WTC11 (cell line): ENCODE data around the gene CEACAM4. TPM values are rescaled to one million over a fixed set of nuclear protein-coding genes. Genes with fewer than 3 reads are reported as not detected.

ENCODE experiments used
- ATAC-seq: fragments of 200-7000 bp; cut with Tn5 transposase; 2 replicates; pipeline ENCODE4 v1.10.0; 2021; ENCODE audit warnings: mild to moderate bottlenecking, moderate library complexity
- CTCF ChIA-PET: fragments of 300-600 bp; sonication (Branson Sonifier 250); formaldehyde crosslinking; loops from one replicate; lab custom pipeline; 2021; ENCODE audit warnings: antibody characterized with exemption; lab: Charles Lee
- POLR2A ChIA-PET: fragments of 350-600 bp; sonication (Branson Sonifier 250); formaldehyde crosslinking; loops from one replicate; lab custom pipeline; 2021; ENCODE audit warnings: antibody characterized with exemption; lab: Charles Lee
- DNase-seq: peaks from one replicate; pipeline ENCODE4 v3.0.0; 2021; ENCODE audit warnings: low spot score
- H3K27ac Mint-ChIP-seq: 2 replicates; pipeline ENCODE4 v1.8.0; 2021; ENCODE audit warnings: mixed read lengths
- H3K27me3 Mint-ChIP-seq: 2 replicates; pipeline ENCODE4 v1.8.0; 2021; ENCODE audit warnings: low read depth, mild to moderate bottlenecking, moderate library complexity, mixed read lengths
- H3K36me3 Mint-ChIP-seq: 2 replicates; pipeline ENCODE4 v1.8.0; 2021; ENCODE audit warnings: mixed read lengths
- H3K4me1 Mint-ChIP-seq: 2 replicates; pipeline ENCODE4 v1.8.0; 2022; ENCODE audit warnings: mixed read lengths
- H3K4me3 Mint-ChIP-seq: 2 replicates; pipeline ENCODE4 v1.8.0; 2021; ENCODE audit warnings: mild to moderate bottlenecking, moderate library complexity, mixed read lengths
- H3K9me3 Mint-ChIP-seq: 2 replicates; pipeline ENCODE4 v1.8.0; 2021; ENCODE audit warnings: mixed read lengths
- ELF4 ChIP-seq: sonication (generic); formaldehyde crosslinking; IDR thresholded peaks from 2 replicates; pipeline ENCODE4 v1.8.1; 2022; ENCODE audit warnings: low read depth, mild to moderate bottlenecking, moderate library complexity, missing genetic modification reagents
- EMX1 ChIP-seq: fragments of 250-450 bp; sonication (Bioruptor Pico); IDR thresholded peaks from 2 replicates; pipeline ENCODE4 v1.8.0; 2021; ENCODE audit warnings: mild to moderate bottlenecking
- ETV6 ChIP-seq: sonication (generic); formaldehyde crosslinking; IDR thresholded peaks from 2 replicates; pipeline ENCODE4 v1.8.1; 2022; ENCODE audit warnings: mild to moderate bottlenecking, missing genetic modification reagents
- GABPB1 ChIP-seq: sonication (generic); formaldehyde crosslinking; IDR thresholded peaks from 2 replicates; pipeline ENCODE4 v1.8.1; 2023; ENCODE audit warnings: mild to moderate bottlenecking, missing genetic modification reagents
- GTF2I ChIP-seq: fragments of 250-450 bp; sonication (Bioruptor Pico); conservative IDR thresholded peaks from 2 replicates; pipeline ENCODE4 v1.4.0; 2021; ENCODE audit warnings: mild to moderate bottlenecking
- HMGXB4 ChIP-seq: sonication (generic); formaldehyde crosslinking; IDR thresholded peaks from 2 replicates; pipeline ENCODE4 v1.8.1; 2023; ENCODE audit warnings: mild to moderate bottlenecking, moderate library complexity, missing genetic modification reagents
- IRF2 ChIP-seq: sonication (generic); formaldehyde crosslinking; IDR thresholded peaks from 2 replicates; pipeline ENCODE4 v1.8.0; 2022; ENCODE audit warnings: low read depth, missing genetic modification reagents, borderline replicate concordance
- JAZF1 ChIP-seq: fragments of 250-450 bp; sonication (Bioruptor Pico); IDR thresholded peaks from 2 replicates; pipeline ENCODE4 v1.9.0; 2021; ENCODE audit warnings: moderate library complexity, mild to moderate bottlenecking, inconsistent platforms
- PREB ChIP-seq: sonication (generic); formaldehyde crosslinking; IDR thresholded peaks from 2 replicates; pipeline ENCODE4 v1.8.1; 2022; ENCODE audit warnings: mild to moderate bottlenecking, missing genetic modification reagents, moderate library complexity, borderline replicate concordance
- PRRX2 ChIP-seq: fragments of 250-450 bp; sonication (Bioruptor Pico); IDR thresholded peaks from 2 replicates; pipeline ENCODE4 v1.8.0; 2021; ENCODE audit warnings: mild to moderate bottlenecking
- RORB ChIP-seq: fragments of 250-450 bp; sonication (Bioruptor Pico); IDR thresholded peaks from 2 replicates; pipeline ENCODE4 v1.9.0; 2021; ENCODE audit warnings: mild to moderate bottlenecking
- SMAD4 ChIP-seq: sonication (generic); formaldehyde crosslinking; IDR thresholded peaks from 2 replicates; pipeline ENCODE4 v1.8.0; 2022; ENCODE audit warnings: mild to moderate bottlenecking, missing genetic modification reagents
- TEAD1 ChIP-seq: sonication (generic); formaldehyde crosslinking; IDR thresholded peaks from 2 replicates; pipeline ENCODE4 v1.8.0; 2022; ENCODE audit warnings: mild to moderate bottlenecking, missing genetic modification reagents
- USF1 ChIP-seq: sonication (generic); formaldehyde crosslinking; IDR thresholded peaks from 2 replicates; pipeline ENCODE4 v1.8.0; 2022; ENCODE audit warnings: mild to moderate bottlenecking, missing genetic modification reagents
- ZNF219 ChIP-seq: sonication (generic); formaldehyde crosslinking; IDR thresholded peaks from 2 replicates; pipeline ENCODE4 v1.8.0; 2023; ENCODE audit warnings: missing genetic modification reagents, mild to moderate bottlenecking, borderline replicate concordance
- total RNA-seq: library from RNA; stranded (reverse); gene quantifications from 3 replicates; pipeline ENCODE4 v1.2.3, GENCODE V29; 2021
- TF ChIP-seq, protein P1 (sequence below): sonication (generic); formaldehyde crosslinking; IDR thresholded peaks from 2 replicates; pipeline ENCODE4 v1.8.0; 2023; ENCODE audit warnings: mild to moderate bottlenecking, missing genetic modification reagents
- TF ChIP-seq, protein P2 (sequence below): sonication (generic); formaldehyde crosslinking; IDR thresholded peaks from 2 replicates; pipeline ENCODE4 v1.8.1; 2023; ENCODE audit warnings: mild to moderate bottlenecking, missing genetic modification reagents

CEACAM4 gene
- total RNA-seq, 1 experiment from 2014 or later, result not detected

GRCh38 chr19:41621654-41622053 lies 5.2 kb downstream of the CEACAM4 start (continued):
- TF ChIP-seq HMGXB4, result no peak
- TF ChIP-seq GTF2I, result no peak
- no peak for TF ChIP-seq ZNF219

GRCh38 chr19:41621226-41621625 lies 5.6 kb downstream of the CEACAM4 start:
- Mint-ChIP-seq H3K9me3 (no peaks in the 10 kb centered on the region), H3K27me3 (peaks cover 17% of the 10 kb centered on the region), H3K4me1 (no peaks in the 10 kb centered on the region), H3K4me3 (no peak overlapping the region), H3K27ac (no peak overlapping the region), H3K36me3 (no peaks in the 10 kb centered on the region)
- TF ChIP-seq ETV6 (no peak), ELF4 (no peak), JAZF1 (CRISPR knock-in tag) (no peak), PRRX2 (no peak), PREB (no peak), GABPB1 (CRISPR knock-in tag) (no peak), IRF2 (no peak), SMAD4 (CRISPR knock-in tag) (no peak), RORB (CRISPR knock-in tag) (no peak), USF1 (CRISPR knock-in tag) (no peak), EMX1 (CRISPR knock-in tag) (no peak), TEAD1 (CRISPR knock-in tag) (no peak)
- TF ChIP-seq, protein P1, sequence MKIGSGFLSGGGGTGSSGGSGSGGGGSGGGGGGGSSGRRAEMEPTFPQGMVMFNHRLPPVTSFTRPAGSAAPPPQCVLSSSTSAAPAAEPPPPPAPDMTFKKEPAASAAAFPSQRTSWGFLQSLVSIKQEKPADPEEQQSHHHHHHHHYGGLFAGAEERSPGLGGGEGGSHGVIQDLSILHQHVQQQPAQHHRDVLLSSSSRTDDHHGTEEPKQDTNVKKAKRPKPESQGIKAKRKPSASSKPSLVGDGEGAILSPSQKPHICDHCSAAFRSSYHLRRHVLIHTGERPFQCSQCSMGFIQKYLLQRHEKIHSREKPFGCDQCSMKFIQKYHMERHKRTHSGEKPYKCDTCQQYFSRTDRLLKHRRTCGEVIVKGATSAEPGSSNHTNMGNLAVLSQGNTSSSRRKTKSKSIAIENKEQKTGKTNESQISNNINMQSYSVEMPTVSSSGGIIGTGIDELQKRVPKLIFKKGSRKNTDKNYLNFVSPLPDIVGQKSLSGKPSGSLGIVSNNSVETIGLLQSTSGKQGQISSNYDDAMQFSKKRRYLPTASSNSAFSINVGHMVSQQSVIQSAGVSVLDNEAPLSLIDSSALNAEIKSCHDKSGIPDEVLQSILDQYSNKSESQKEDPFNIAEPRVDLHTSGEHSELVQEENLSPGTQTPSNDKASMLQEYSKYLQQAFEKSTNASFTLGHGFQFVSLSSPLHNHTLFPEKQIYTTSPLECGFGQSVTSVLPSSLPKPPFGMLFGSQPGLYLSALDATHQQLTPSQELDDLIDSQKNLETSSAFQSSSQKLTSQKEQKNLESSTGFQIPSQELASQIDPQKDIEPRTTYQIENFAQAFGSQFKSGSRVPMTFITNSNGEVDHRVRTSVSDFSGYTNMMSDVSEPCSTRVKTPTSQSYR (CRISPR knock-in tag), result no peak
- ChIA-PET CTCF (interaction anchor here (1.0 to 1.5 kb wide), 2 partner anchors 70 to 132 kb away, joined by 3 to 4 read pairs; no protein-coding TSS in a partner anchor), POLR2A (no interaction called here)
- DNase-seq (no peak), ATAC-seq (no peak)

DNA sequence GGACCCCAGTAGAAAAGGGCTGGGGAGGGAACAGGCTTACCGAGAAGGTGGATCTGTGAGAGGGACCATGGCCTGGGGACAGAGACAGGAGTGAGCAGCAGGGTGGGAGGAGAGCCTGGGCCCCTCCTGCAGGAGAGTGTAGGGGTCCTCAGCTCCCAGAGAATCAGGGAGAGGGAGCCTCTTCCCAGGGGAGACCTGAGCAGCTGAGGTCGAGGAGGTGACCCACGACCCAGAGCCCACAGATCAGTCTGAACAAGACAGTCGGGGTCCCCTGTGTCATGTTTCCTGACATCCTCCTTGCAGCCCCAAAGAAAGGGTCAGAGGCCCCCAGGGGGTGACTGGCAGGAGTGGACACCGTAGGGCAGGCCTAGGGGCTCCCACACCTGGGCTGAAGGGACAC lies 6.7 kb downstream of the CEACAM4 start:
- ATAC-seq (no peak), DNase-seq (no peak)
- Mint-ChIP-seq H3K36me3 (no peaks in the 10 kb centered on the region), H3K4me3 (no peak overlapping the region), H3K4me1 (no peaks in the 10 kb centered on the region), H3K27me3 (peaks cover 21% of the 10 kb centered on the region), H3K9me3 (no peaks in the 10 kb centered on the region), H3K27ac (no peak overlapping the region)
- POLR2A ChIA-PET, result no interaction called here
- CTCF ChIA-PET, result interaction anchor here (1.0 kb wide), 1 partner anchor 71 kb away, joined by 3 read pairs; no protein-coding TSS in a partner anchor
- no peak for TF ChIP-seq SMAD4 (CRISPR knock-in tag)
- TF ChIP-seq, protein P2, sequence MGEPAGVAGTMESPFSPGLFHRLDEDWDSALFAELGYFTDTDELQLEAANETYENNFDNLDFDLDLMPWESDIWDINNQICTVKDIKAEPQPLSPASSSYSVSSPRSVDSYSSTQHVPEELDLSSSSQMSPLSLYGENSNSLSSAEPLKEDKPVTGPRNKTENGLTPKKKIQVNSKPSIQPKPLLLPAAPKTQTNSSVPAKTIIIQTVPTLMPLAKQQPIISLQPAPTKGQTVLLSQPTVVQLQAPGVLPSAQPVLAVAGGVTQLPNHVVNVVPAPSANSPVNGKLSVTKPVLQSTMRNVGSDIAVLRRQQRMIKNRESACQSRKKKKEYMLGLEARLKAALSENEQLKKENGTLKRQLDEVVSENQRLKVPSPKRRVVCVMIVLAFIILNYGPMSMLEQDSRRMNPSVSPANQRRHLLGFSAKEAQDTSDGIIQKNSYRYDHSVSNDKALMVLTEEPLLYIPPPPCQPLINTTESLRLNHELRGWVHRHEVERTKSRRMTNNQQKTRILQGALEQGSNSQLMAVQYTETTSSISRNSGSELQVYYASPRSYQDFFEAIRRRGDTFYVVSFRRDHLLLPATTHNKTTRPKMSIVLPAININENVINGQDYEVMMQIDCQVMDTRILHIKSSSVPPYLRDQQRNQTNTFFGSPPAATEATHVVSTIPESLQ (CRISPR knock-in tag), result no peak
